ENCODE results near the gene ENKUR. TPM values are rescaled to one million over a fixed set of nuclear protein-coding genes. Genes with fewer than 3 reads are reported as not detected.

The ENKUR gene
- total RNA-seq, 1 experiment from 2014 or later: 0.77 TPM

DNA sequence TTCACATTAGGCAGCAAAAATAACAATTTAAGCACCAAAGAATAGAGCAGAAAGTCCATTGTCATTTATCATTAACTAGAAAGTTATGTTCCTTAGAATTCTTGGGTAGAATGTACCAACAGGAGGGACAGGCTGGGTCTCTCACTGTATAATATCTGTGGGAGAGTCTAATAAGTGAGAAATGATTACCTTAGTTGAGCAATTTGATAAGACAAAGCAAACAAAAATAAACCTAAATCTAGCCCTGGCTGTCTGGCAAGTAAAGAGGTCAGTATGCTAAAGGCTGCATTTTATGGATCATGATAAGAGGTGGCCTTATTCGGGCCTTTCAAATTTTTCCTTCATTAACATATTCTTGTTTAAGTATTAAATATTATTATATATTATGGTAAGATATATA is 36.1 kb upstream of the ENKUR start:
- intact Hi-C loops (cut with micrococcal nuclease; ENCODE audit: unreplicated experiment): no loop called here
- CTCF ChIA-PET: interaction anchor here (1.4 kb wide), 1 partner anchor 29 kb away, joined by 3 read pairs; no protein-coding TSS in a partner anchor

GRCh38 chr10:25050402-25050801 is 34.4 kb upstream of the ENKUR start:
- no peak for DNase-seq
- Histone ChIP-seq H3K27me3 (replicated peaks; ENCODE audit: control insufficient read depth, insufficient read depth, low read length) (no peaks in the 10 kb centered on the region), H3K9me3 (peaks cover 9% of the 10 kb centered on the region), H3K36me3 (ENCODE audit: control insufficient read depth, insufficient read depth, low read length) (no peaks in the 10 kb centered on the region), H3K4me3 (ENCODE audit: low read depth, low read length) (no peak overlapping the region), H3K4me1 (no peaks in the 10 kb centered on the region; the same call in 1 of the 2 replicates)
- POLR2A ChIA-PET: interaction anchor here (0.5 kb wide), 1 partner anchor 1129 kb away, joined by 4 read pairs; no protein-coding TSS in a partner anchor
- no peak overlapping the region for H3K4me3 Mint-ChIP-seq (ENCODE audit: unreplicated experiment)
- intact Hi-C loops (cut with micrococcal nuclease; ENCODE audit: unreplicated experiment): no loop called here
- CTCF ChIA-PET: no interaction called here
- TF ChIP-seq, protein P1, sequence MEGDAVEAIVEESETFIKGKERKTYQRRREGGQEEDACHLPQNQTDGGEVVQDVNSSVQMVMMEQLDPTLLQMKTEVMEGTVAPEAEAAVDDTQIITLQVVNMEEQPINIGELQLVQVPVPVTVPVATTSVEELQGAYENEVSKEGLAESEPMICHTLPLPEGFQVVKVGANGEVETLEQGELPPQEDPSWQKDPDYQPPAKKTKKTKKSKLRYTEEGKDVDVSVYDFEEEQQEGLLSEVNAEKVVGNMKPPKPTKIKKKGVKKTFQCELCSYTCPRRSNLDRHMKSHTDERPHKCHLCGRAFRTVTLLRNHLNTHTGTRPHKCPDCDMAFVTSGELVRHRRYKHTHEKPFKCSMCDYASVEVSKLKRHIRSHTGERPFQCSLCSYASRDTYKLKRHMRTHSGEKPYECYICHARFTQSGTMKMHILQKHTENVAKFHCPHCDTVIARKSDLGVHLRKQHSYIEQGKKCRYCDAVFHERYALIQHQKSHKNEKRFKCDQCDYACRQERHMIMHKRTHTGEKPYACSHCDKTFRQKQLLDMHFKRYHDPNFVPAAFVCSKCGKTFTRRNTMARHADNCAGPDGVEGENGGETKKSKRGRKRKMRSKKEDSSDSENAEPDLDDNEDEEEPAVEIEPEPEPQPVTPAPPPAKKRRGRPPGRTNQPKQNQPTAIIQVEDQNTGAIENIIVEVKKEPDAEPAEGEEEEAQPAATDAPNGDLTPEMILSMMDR (IDR thresholded peaks at IDR 0.05; ENCODE audit: insufficient read depth in 1 of 2, low read depth in 1 of 2, low read length in 1 of 2, severe bottlenecking in 1 of 2, unreplicated experiment in 1 of 2): no peak
- H3K27me3 Mint-ChIP-seq (ENCODE audit: insufficient read depth, unreplicated experiment): no peaks in the 10 kb centered on the region
- H3K4me1 Mint-ChIP-seq (ENCODE audit: low read depth, unreplicated experiment): no peaks in the 10 kb centered on the region
- peaks cover 4% of the 10 kb centered on the region for H3K36me3 Mint-ChIP-seq (ENCODE audit: insufficient read depth, unreplicated experiment)
- H3K9me3 Mint-ChIP-seq (ENCODE audit: unreplicated experiment): peaks cover 12% of the 10 kb centered on the region
- no TSS peak for BruUV-seq (replicated peaks)
- H3K27ac Mint-ChIP-seq (ENCODE audit: unreplicated experiment): no peak overlapping the region

More for the DNA sequence above, 36.1 kb upstream of the ENKUR start:
- Histone ChIP-seq H3K36me3 (ENCODE audit: control insufficient read depth, insufficient read depth, low read length) (no peaks in the 10 kb centered on the region), H3K4me3 (ENCODE audit: low read depth, low read length) (no peak overlapping the region), H3K27me3 (replicated peaks; ENCODE audit: control insufficient read depth, insufficient read depth, low read length) (no peaks in the 10 kb centered on the region), H3K4me1 (no peaks in the 10 kb centered on the region; the same call in 1 of the 2 replicates), H3K9me3 (peaks cover 9% of the 10 kb centered on the region)
- POLR2A ChIA-PET: no interaction called here
- H3K4me3 Mint-ChIP-seq (ENCODE audit: unreplicated experiment): no peak overlapping the region
- TF ChIP-seq, protein P1 (IDR thresholded peaks at IDR 0.05; ENCODE audit: insufficient read depth in 1 of 2, low read depth in 1 of 2, low read length in 1 of 2, severe bottlenecking in 1 of 2, unreplicated experiment in 1 of 2): no peak
- peaks cover 3% of the 10 kb centered on the region for H3K4me1 Mint-ChIP-seq (ENCODE audit: low read depth, unreplicated experiment)
- no peaks in the 10 kb centered on the region for H3K27me3 Mint-ChIP-seq (ENCODE audit: insufficient read depth, unreplicated experiment)
- peaks cover 4% of the 10 kb centered on the region for H3K36me3 Mint-ChIP-seq (ENCODE audit: insufficient read depth, unreplicated experiment)
- H3K27ac Mint-ChIP-seq (ENCODE audit: unreplicated experiment): no peak overlapping the region
- no peak for DNase-seq
- BruUV-seq (replicated peaks): no TSS peak
- H3K9me3 Mint-ChIP-seq (ENCODE audit: unreplicated experiment): peaks cover 12% of the 10 kb centered on the region

DNA sequence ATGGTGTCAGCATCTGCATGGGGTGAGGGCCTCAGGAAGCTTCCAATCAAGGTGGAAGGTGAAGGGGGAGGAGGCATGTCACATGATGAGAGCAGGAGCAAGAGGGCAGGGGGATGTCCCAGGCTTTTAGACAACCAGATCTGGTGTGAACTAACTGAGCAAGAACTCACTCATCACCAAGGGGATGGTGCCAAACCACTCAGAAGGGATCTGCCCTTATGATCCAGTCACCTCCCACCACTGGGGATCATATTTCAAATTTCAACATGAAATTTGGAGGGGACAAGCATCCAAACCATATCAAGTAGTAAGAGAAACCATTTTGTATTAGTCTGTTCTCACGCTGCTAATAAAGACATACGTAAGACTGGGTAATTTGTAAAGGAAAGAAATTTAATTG is 34.0 kb upstream of the ENKUR start:
- intact Hi-C loops (cut with micrococcal nuclease; ENCODE audit: unreplicated experiment): no loop called here
- ChIA-PET CTCF (no interaction called here), POLR2A (no interaction called here)
- Mint-ChIP-seq H3K27ac (ENCODE audit: unreplicated experiment) (no peak overlapping the region), H3K4me1 (ENCODE audit: low read depth, unreplicated experiment) (no peaks in the 10 kb centered on the region), H3K9me3 (ENCODE audit: unreplicated experiment) (peaks cover 12% of the 10 kb centered on the region), H3K36me3 (ENCODE audit: insufficient read depth, unreplicated experiment) (peaks cover 4% of the 10 kb centered on the region), H3K4me3 (ENCODE audit: unreplicated experiment) (no peak overlapping the region), H3K27me3 (ENCODE audit: insufficient read depth, unreplicated experiment) (no peaks in the 10 kb centered on the region)
- Histone ChIP-seq H3K4me3 (ENCODE audit: low read depth, low read length) (no peak overlapping the region), H3K4me1 (no peaks in the 10 kb centered on the region; the same call in 1 of the 2 replicates), H3K9me3 (peaks cover 9% of the 10 kb centered on the region), H3K36me3 (ENCODE audit: control insufficient read depth, insufficient read depth, low read length) (no peaks in the 10 kb centered on the region), H3K27me3 (replicated peaks; ENCODE audit: control insufficient read depth, insufficient read depth, low read length) (no peaks in the 10 kb centered on the region)
- no TSS peak for BruUV-seq (replicated peaks)
- DNase-seq: no peak
- TF ChIP-seq, protein P1 (IDR thresholded peaks at IDR 0.05; ENCODE audit: insufficient read depth in 1 of 2, low read depth in 1 of 2, low read length in 1 of 2, severe bottlenecking in 1 of 2, unreplicated experiment in 1 of 2): no peak

Data from Caco-2 (cell line).